Adipocyte (in vitro differentiated cells): Measurements from ENCODE around the gene GORASP1.

Source experiments
- DNase-seq: peaks from one replicate; pipeline ENCODE4 v3.0.0-alpha.2; 2015; ENCODE audit warnings: low read depth
- H3K27me3 ChIP-seq: replicated peaks from 2 replicates; pipeline ENCODE4 v1.7.0; 2013; ENCODE audit warnings: mild to moderate bottlenecking, low read length, moderate library complexity; ENCODE audit not compliant: control insufficient read depth, insufficient read depth
- H3K36me3 ChIP-seq: 2 replicates; pipeline ENCODE4 v1.7.0; 2013; ENCODE audit warnings: low read length, mild to moderate bottlenecking, moderate library complexity; ENCODE audit not compliant: control insufficient read depth, insufficient read depth, severe bottlenecking
- H3K4me1 ChIP-seq: 2 replicates; pipeline ENCODE4 v1.7.0; 2013; ENCODE audit warnings: mild to moderate bottlenecking, low read length, moderate library complexity; ENCODE audit not compliant: control insufficient read depth, insufficient read depth
- H3K4me3 ChIP-seq: 2 replicates; pipeline ENCODE4 v1.7.0; 2013; ENCODE audit warnings: mild to moderate bottlenecking, low read length, moderate library complexity
- H3K9ac ChIP-seq: 2 replicates; pipeline ENCODE4 v1.7.0; 2013; ENCODE audit warnings: mild to moderate bottlenecking, low read length, moderate library complexity
- H3K9me3 ChIP-seq: 2 replicates; pipeline ENCODE4 v1.7.0; 2013; ENCODE audit warnings: mild to moderate bottlenecking, low read length, moderate library complexity; ENCODE audit not compliant: control insufficient read depth

GORASP1 gene

GRCh38 chr3:39051649-39052561 lies 55.5 kb downstream of the GORASP1 start, which contains the start of the genes SCN11A and WDR48:
Gene SCN11A (minus strand): TSS chr3:39051944. CDS start chr3:38950362, 101,582 bp downstream.
Gene WDR48 (plus strand): TSS chr3:39052016. CDS start chr3:39052026, 10 bp downstream.
- H3K9me3 ChIP-seq = no peaks in the 10 kb centered on the region
- no peaks in the 10 kb centered on the region for H3K36me3 ChIP-seq
- peaks cover 14% of the 10 kb centered on the region for H3K4me1 ChIP-seq
- H3K9ac ChIP-seq = peak within 1 kb of the TSS; percentile 91
- no peaks in the 10 kb centered on the region for H3K27me3 ChIP-seq
- peak; percentile 97 for DNase-seq
- H3K4me3 ChIP-seq = peak within 1 kb of the TSS; percentile 98

- no peak for DNase-seq
- Histone ChIP-seq H3K4me1 (peaks cover 10% of the 10 kb centered on the region), H3K27me3 (no peaks in the 10 kb centered on the region), H3K4me3 (no peak overlapping the region), H3K36me3 (no peaks in the 10 kb centered on the region), H3K9ac (no peak overlapping the region), H3K9me3 (no peaks in the 10 kb centered on the region)
Measured at GRCh38 chr3:39050029-39050428, 57.4 kb downstream of the GORASP1 start.
